Measurements from ENCODE around the gene HAP1.
"Not testable (repeated sequence)": the region's sequence is repeated elsewhere in the genome, so short reads cannot be mapped to it uniquely, and the experiment has no call there.

The HAP1 gene, protein sequence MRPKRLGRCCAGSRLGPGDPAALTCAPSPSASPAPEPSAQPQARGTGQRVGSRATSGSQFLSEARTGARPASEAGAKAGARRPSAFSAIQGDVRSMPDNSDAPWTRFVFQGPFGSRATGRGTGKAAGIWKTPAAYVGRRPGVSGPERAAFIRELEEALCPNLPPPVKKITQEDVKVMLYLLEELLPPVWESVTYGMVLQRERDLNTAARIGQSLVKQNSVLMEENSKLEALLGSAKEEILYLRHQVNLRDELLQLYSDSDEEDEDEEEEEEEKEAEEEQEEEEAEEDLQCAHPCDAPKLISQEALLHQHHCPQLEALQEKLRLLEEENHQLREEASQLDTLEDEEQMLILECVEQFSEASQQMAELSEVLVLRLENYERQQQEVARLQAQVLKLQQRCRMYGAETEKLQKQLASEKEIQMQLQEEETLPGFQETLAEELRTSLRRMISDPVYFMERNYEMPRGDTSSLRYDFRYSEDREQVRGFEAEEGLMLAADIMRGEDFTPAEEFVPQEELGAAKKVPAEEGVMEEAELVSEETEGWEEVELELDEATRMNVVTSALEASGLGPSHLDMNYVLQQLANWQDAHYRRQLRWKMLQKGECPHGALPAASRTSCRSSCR

DNA sequence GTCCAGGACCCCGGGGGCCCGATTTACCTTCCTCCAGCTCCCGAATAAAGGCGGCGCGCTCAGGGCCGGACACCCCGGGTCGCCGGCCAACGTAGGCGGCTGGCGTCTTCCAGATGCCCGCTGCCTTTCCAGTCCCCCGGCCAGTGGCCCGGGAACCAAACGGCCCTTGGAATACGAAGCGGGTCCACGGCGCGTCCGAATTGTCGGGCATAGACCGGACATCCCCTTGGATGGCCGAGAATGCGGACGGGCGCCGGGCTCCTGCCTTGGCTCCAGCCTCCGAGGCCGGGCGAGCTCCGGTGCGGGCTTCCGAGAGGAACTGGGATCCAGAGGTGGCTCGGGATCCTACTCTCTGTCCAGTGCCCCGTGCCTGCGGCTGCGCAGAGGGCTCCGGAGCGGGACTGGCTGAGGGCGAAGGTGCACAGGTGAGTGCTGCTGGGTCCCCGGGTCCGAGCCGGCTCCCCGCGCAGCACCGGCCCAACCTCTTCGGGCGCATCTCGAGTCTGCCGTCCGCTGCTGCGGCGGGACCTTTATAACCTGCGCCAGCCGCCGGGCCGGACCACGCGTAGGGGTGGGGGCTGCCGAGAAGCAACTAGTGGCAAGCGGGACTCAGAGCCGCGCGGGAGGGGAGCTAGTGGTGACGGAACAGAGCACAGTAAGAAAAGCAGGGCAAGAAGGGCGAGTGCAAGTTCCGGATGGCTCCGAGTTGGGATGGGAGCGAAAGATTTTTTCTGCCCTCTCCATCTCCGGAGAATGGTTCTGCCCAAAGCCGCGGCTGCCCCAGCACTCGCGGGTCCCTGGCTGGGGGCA, at the start of gene HAP1:
Gene HAP1, minus strand, starts transcription at position 505 of the 810 bp plus-strand sequence. Its CDS starts 9 bp downstream, at position 496.
- DNase-seq, result no peak

GRCh38 chr17:41782142-41782541, 47.7 kb upstream of the HAP1 start:
- DNase-seq, result no peak

DNA sequence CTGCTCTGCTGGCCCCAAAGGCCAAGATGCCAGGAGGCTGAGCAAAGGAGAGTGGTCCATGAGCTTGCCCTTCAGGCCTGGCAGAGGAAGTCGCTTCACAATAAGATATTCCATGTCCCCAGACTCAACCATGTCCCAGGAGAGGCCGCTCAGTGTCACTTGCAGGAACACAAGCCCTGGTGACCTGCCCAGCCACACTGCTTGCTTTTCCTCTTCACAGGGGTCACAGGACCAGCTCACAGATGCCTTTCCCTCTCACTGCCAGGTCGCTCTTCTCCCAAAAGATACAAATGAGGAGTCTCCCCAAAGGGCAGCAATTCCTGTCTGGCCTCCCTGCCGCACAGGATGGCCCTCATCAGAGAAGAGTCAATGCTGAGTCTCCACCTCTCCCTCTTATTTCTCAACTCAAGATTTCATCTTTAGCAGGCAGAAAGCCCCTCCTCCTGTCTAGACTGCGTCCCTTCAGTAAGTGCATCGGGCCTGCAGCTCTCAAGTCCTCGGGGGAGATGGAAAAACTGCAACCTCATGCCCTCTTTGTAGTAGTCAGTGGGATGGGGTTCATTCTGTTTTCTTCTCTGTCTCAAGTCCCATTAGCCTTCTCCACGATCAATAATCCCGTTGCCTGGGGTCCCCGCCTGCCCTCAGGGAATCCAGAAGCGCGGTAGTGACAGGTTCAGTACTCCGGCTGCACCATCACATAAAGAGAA, 47.1 kb upstream of the HAP1 start:
- DNase-seq, result no peak

GRCh38 chr17:41779954-41780353, 45.5 kb upstream of the HAP1 start:
- DNase-seq, result no peak

DNA sequence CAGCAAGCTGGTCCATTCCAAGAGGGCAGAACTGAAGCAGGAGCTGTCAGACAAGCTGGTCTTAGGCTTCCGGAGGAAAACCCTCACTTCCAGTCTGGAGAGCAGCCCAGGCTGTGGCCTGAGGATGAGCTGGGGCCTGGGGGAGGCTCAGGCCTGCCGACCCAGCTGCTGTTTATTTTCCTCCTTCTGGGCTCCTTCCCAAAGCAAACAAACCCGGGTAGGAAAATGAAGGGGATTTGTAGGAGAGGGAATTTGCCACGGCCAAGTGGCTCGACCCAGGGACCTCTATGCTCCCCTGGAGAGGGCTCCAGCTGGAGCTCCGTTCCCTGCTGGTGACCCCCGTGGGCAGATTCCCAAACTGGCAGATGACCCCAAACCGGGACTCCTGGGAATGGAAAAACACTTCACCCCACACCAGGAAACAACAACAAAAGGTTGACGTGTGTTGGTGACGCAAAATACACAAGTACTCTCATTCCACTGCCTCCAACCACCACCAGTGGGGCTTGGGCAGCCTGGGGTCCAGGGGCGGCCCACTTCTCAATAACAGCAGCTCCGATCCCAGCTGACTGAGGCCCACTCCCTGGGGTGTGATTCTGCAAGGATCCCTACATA, 43.2 kb upstream of the HAP1 start:
- no peak for DNase-seq

DNA sequence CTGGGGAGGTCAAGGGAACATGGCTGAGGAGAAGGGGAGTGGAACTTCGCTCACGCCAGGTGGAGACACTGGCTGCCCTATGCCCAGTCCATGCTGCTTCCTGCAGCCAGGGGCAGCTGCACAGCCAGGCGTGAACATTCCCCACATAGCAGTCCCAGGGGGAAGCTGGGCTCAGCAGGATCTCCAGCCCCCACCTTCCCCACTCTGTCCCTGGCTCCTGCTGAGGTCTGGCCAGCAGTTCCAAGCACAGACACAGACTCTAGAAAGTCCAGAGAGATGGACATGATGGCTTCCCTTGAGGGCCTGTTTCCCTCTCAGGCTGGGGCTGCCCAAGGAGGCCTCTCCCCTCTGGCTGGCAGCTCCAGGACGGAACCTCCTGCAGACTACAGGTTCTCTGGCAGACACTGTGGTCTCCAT, 42.7 kb upstream of the HAP1 start:
- DNase-seq, result no peak

DNA sequence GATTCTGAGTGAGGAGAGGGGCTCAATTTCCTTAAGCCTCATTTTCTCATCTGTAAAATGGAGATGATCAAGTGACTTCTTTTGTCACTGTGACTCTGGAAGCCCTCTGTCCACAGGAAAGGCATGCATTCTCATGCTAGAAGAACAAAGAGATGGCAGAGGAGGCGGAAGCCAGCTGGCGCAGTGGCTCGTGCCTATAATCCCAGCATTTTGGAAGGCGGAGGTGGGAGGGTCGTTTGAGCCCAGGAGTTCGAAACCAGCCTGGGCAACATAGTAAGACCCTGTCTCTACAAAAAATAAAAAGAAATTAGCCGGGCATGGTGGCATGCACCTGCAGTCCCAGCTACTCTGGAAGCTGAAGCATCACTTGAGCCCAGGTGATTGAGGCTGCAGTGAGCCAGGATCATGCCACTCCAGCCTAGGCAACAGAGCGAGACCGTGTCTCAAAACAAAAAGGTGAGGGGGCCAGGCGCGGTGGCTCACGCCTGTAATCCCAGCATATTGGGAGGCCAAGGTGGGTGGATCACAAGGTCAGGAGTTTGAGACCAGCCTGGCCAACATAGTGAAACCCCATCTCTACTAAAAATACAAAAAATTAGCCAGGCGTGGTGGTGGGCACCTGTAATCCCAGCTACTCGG, 41.9 kb upstream of the HAP1 start:
- DNase-seq, result not testable (repeated sequence)

DNA sequence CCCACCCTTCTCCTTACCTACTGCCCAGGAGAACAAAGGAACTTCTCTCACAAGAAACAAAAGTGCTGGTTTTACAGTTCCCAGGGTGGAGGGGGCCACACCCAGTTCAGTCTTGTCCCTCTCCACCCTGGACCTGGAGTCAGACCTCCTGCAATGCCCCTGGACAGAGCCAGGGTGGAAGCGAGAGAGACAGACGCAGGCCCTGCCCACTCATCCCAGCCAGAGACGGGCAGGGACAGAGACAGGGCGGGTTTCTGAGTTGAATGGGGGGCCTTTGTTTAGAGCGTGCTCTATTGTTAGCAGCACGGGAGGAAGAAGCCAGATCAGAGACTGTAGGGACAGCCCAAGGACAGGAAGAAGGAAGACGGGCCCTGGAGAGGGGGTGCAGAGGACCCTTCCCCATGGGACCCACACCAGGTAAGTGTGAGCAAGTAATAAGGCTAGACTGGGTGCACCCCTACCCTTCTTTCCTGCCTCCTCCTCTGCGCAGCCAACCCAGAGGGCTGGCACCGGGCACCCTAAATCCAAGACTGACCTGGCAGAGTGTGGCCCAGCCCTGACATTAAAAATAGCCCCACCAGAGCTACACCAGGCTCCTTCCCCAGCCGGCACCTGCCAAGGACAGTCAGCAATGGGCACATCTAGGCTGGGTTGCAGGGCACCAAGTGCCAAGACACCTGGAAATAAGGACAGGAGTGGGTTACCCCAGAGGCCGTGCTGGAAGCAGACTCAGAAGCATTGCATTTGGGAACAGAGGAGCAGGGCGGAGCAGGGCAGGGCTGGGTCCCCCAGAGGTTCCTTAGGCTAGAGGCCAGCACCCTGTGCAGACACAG, 41.2 kb upstream of the HAP1 start:
- no peak for DNase-seq

- no peak for DNase-seq
Observed at GRCh38 chr17:41773731-41774193, 39.3 kb upstream of the HAP1 start.

- DNase-seq, result no peak
Observed at GRCh38 chr17:41773190-41773588, 38.7 kb upstream of the HAP1 start.

DNA sequence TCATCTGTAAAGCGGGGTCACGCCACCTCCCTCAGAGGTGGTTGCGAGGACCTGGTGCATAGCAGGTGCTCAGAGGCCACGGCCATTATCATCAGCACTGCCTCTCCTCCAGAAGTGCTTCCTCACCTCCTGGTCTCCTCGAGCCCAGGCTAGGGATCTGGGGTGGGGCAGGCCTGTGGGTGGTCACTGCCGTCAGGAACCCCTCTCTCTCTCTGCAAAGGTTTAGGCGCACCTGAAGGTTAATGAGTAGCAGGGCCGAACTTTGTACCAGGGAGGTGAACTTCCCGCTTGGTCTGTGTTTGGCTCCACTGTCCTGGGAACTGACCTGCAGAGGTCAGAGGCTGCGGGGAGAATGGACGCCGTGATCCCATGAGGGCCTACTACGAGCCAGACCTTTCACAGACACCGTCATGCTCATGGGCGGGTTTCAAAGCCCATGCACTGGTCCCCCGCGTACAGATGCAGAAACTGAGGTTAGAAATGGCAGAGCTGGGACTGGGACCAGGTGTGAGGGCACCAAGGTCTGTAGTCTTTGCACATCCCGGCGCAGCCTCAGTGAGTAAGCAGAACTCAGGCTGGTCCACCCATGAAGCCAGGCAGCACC, 38.2 kb upstream of the HAP1 start:
- no peak for DNase-seq

GRCh38 chr17:41772218-41772585, 37.8 kb upstream of the HAP1 start:
- DNase-seq, result no peak

DNA sequence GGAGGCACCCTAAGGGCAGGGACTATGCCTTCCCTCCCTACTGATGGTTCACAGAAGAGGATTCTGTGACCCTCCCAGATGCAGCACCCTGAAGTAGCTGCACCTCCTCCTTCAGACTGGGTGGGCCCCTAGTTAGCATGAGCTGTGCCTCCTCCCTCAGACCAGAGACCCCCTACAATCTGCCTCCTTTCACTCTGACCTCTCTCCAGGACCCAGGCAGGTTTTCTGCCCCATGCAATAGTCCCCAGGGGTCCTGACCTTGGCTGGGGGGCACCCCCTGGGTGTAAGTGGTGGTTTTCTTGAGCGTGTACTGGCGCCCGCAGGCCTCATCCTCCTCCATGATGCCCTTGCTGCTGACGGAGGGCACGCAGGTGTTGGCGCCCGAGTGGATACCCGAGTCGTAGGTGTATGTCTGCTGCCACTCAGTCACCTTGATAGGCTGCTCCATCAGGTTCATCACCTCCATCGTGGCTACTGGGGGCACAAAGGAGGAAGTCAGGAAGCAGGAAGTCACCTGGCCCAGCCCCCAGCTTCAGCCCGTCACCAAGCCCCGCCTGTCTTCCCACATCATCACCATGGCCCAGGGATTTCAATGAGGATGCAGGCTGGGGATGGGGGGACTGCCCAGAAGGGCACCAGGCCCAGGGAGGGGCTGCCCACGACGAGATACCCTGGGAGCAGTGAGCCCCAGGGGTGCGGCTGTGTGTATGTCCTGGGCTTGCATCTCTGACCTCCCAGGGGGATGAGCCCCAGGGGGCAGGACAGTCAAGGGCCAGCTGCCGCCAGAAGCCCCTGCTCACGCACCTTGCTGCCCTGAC, 37.2 kb upstream of the HAP1 start:
- DNase-seq, result no peak

DNA sequence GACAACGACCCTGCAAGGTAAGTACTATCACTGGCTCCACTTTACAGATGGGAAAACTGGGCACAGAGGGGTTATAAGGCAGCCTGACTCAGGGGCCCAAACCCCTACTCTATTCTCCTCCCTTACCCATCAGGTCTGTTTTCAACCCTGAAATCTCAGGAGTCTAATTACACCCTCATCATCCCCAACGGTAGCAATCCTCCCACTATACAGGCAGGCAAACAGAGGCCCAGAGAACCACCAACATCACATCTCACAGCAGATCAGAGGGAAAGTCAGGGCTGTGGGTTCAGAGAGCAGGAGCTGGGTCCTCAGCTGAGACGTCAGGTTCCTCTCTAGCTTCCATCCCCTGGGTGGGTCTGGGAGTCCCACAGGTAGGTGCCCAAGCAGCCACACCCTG, 35.5 kb upstream of the HAP1 start:
- DNase-seq, result no peak

- no peak for DNase-seq
Observed at GRCh38 chr17:41769346-41769862, 35.0 kb upstream of the HAP1 start.

DNA sequence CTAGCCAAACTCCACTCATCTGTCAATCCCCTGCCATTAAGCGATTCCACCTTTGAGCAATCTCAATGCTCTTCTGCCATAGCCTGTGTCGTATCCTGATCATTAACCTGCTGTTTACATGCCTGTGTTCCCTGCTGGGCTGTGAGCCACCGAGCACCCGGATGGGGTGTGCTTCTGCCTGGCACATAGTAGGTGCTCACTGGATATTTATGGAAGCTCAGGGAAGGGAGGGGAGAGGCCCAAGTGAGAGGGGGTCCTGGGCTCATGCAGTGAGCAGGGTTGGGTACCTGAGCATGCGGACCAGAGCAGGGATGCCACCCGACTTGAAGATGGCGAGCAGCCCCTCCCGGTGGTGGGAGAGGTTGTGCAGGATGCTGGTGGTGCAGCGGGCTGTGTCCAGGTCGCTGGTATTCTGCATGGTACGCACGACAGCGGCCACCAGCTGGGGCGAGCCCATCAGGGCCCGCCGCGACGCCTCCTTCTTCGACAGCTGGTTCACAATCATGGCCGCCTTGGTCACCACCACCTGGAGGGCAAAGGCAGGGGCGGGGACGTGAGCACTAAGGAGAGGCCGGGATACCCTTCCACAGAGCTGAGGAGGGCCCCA, 34.3 kb upstream of the HAP1 start:
- no peak for DNase-seq

DNA sequence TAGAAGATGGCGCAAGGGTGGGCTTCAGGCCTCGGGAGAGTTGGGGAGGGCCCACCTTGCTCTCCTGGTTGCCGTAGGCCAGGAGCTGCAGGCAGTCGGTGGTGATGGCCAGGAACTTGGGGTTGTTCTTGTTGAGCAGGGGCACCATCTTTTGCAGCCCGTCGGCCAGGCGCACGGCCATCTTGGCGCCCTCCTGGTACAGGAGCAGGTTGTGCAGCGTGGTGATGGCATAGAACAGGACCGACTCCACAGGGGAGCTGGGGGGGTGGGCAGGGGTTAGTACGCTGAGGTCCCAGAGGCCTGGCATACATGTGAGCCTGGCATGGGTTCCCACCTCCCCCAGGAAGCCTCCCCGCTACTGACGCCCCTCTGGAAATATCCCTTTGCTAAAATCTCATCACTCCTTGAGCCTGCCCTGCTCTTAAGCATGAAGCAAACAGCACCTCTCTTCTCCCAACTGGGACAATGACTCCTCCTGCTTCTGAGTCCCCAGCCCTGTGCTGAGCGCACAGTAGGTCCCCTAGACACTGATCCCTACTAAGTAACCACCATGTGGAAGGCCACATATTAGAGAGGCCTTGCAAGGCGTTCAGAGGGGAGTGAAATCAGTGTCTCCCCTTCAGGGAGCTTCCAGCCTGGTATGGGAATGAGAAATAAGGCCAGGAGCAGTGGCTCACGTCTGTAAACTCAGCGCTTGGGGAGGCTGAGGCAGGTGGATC, 33.0 kb upstream of the HAP1 start:
- DNase-seq, result no peak

GRCh38 chr17:41766135-41766534, 31.7 kb upstream of the HAP1 start:
- DNase-seq, result no peak
